Choroid plexus epithelial cell (primary cell): Measurements from ENCODE around the gene C4orf54.

ENCODE experiments used
- DNase-seq: peaks from one replicate; pipeline ENCODE4 v3.0.0-alpha.2; 2010; ENCODE audit warnings: low read depth
- H3K4me3 ChIP-seq: 2 replicates; pipeline ENCODE4 v1.5.1; 2011; ENCODE audit warnings: low read depth, mild to moderate bottlenecking, control low read depth, low read length, moderate library complexity
- TF ChIP-seq, protein P1 (sequence below): conservative IDR thresholded peaks from 2 replicates; pipeline ENCODE4 v1.5.1; 2011; ENCODE audit warnings: low read depth, mild to moderate bottlenecking, control low read depth, inconsistent platforms, low read length, moderate library complexity

Gene C4orf54

DNA sequence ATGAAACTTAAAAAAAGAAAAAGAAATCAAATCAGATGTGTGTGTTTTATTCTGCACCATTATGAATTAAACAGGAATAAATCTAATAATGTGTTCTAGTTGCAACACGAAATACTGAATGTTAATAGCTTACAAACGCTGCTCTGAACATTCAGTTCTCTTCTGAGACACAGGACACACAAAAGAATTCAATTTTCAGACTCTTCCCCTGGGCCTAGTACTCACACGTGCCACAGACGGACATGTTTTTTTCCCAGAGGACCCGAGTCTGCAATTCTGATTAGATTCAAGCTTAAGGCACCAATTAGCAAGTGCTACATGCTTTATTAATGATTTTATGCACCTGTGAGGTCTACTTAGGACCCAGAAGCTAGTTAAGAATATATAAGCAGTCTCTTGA, 20.5 kb downstream of the C4orf54 start:
- no peak for DNase-seq
- H3K4me3 ChIP-seq = no peak overlapping the region
- TF ChIP-seq, protein P1, sequence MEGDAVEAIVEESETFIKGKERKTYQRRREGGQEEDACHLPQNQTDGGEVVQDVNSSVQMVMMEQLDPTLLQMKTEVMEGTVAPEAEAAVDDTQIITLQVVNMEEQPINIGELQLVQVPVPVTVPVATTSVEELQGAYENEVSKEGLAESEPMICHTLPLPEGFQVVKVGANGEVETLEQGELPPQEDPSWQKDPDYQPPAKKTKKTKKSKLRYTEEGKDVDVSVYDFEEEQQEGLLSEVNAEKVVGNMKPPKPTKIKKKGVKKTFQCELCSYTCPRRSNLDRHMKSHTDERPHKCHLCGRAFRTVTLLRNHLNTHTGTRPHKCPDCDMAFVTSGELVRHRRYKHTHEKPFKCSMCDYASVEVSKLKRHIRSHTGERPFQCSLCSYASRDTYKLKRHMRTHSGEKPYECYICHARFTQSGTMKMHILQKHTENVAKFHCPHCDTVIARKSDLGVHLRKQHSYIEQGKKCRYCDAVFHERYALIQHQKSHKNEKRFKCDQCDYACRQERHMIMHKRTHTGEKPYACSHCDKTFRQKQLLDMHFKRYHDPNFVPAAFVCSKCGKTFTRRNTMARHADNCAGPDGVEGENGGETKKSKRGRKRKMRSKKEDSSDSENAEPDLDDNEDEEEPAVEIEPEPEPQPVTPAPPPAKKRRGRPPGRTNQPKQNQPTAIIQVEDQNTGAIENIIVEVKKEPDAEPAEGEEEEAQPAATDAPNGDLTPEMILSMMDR = no peak

DNA sequence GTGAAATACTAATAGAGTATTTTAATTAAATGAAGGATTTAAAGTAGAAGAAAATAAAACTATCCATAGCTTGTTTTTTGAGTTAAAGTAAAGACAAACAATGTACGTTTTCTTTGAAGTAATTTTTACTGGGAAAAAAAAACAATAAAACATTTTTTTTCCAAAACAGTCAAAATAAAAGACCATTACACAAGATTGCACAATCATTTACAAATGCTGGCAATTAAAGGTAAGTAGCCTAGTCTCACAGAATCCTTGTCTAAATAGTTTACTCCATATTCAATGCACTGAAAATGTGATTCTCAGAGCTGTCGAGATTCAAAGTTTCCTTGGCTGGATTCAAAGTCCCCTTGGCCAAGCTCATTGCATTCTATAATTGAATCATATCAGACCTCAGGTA, 21.2 kb downstream of the C4orf54 start:
- no peak overlapping the region for H3K4me3 ChIP-seq
- TF ChIP-seq, protein P1 = no peak
- no peak for DNase-seq

DNA sequence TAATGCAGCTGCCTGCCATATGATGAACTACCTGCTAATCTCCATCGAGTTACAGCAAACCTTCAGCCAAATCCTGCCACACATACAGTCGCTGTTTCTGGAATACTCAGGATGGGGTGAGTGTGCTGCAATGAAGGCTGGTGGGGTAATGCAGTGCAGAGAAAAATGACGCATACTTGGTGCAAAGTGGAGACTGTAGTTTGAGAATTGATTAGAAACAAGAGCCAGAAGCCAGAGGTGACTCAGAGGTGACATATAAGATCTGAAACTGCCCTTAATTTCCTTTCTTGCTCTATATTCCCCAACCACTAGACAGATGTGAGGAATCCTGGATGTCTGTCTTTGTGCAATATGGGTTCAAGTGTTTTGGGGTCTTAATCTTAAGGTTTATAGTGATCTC, 22.0 kb downstream of the C4orf54 start:
- TF ChIP-seq, protein P1 = no peak
- no peak overlapping the region for H3K4me3 ChIP-seq

DNA sequence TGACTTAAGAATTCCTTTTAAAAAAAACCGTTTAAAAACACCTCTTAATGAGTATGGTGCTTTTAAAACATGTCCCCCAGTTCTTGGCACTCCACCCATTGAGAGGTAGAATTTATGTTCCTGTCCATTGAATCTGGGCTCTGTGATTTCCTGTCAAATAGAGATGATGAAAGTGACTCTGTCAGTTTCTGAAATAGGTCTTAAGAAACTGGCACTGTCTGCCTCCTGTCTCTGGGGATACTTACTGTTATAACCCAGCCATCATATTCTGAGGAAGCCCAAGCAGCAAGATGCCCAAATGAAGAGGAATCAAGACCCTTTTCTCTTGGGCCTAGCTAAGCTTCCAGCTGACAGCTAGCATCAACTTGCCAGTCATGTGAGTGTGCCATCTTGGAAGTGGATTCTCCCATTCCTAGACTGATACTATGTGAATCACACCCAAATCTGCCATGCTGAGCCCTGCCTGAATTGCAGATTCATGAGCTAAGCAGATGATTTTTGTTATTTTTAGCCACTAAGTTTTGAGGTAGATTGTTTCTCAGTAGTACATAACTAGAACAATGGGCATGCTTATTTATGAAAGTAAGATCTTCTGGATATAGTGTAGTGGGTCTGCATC, 22.8 kb downstream of the C4orf54 start:
- no peak overlapping the region for H3K4me3 ChIP-seq
- TF ChIP-seq, protein P1 = no peak
- no peak for DNase-seq

More for the DNA sequence above, 22.0 kb downstream of the C4orf54 start:
- no peak for DNase-seq

GRCh38 chr4:99633772-99634171, 23.9 kb downstream of the C4orf54 start:
- no peak overlapping the region for H3K4me3 ChIP-seq
- TF ChIP-seq, protein P1 = no peak
- DNase-seq = no peak

DNA sequence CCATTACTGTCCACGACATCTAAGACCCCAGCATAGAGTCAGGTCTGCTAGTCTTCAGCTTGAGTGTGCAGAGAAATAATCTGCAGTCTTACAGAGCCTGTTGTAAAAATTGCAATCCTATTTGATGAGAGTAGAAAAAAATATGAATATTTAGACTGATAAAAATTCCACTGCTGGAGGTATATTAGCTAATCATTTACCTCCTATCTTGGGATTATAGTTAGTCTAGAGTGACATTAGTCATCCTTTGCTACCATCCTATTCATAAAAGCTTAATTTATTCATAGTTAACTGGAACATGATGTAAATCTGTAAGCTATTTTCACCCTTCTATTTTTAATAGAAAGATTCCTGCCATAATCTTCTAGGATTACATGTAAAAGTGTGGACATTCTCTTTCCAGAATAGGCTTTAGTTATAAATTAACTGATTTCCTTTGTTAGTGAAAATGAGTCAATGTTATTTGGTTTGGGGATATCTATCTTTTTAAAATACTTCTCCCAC, 26.7 kb downstream of the C4orf54 start:
- H3K4me3 ChIP-seq = no peak overlapping the region
- DNase-seq = no peak
- TF ChIP-seq, protein P1 = no peak

DNA sequence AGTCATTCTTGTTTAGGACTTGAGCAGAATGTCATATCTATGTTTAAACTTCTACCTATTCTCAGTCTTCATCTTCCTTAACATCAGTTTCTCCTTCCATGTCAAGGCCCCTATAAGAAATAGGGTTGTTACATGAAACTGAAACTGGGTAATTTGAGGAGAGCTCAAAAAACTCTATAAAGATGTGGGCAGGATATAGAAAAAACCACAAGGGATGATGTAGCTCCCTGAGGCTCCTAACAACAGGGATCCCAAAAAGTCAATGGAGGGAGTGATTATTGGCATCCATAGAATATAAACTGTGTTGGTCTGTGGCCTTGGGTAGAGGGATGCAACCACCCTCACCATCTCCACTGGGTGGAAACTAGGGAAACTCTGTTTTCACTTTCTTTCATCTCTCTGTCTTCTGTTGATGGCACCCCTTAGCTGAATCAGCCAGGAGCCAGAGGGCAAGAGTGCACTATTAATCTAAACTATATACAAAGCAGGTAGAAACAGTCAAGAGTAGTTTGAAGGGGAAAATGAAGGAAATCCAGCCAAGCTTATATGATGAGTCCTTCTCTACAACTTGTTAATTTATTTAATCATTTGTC, 27.6 kb downstream of the C4orf54 start:
- no peak overlapping the region for H3K4me3 ChIP-seq
- TF ChIP-seq, protein P1 = no peak
- DNase-seq = no peak
